GM08714 (cell line): Measurements from ENCODE around the gene SCYL1.

Experiments used
- H3K4me3 ChIP-seq: fragments of 200-500 bp; sonication (Bioruptor generic); 2 replicates; pipeline ENCODE4 v1.5.1; 2014; ENCODE audit warnings: mild to moderate bottlenecking, low read length, inconsistent platforms
- ZNF274 ChIP-seq: IDR thresholded peaks from 2 replicates; pipeline ENCODE4 v1.6.1; 2012; ENCODE audit warnings: mild to moderate bottlenecking, low read depth, low read length

SCYL1 gene

GRCh38 chr11:65569164-65569972 lies 44.5 kb downstream of the SCYL1 start:
- TF ChIP-seq ZNF274, result no peak

GRCh38 chr11:65569973-65570918 lies 45.4 kb downstream of the SCYL1 start, which contains the start of gene ZNRD2:
Gene ZNRD2 (plus strand): TSS chr11:65570477. CDS start chr11:65570492, 15 bp downstream.
- TF ChIP-seq ZNF274, result no peak
- H3K4me3 ChIP-seq, result peak within 1 kb of the TSS; percentile 86

More at GRCh38 chr11:65569164-65569972, 44.5 kb downstream of the SCYL1 start:
- H3K4me3 ChIP-seq, result peak overlapping the region; percentile 64

- peak overlapping the region; percentile 86; the same call in 1 of the 2 replicates for H3K4me3 ChIP-seq
- no peak for TF ChIP-seq ZNF274
Observed at GRCh38 chr11:65571420-65571819, 46.5 kb downstream of the SCYL1 start.

GRCh38 chr11:65571940-65572339 lies 47.1 kb downstream of the SCYL1 start:
- H3K4me3 ChIP-seq, result no peak overlapping the region; the same call in 1 of the 2 replicates
- no peak for TF ChIP-seq ZNF274

GRCh38 chr11:65572356-65573051 lies 47.6 kb downstream of the SCYL1 start, which contains the start of gene FAM89B:
Gene FAM89B (plus strand): TSS chr11:65572538. CDS start chr11:65572670, 132 bp downstream.
- TF ChIP-seq ZNF274, result no peak
- peak within 1 kb of the TSS; percentile 70 for H3K4me3 ChIP-seq

GRCh38 chr11:65573391-65574079 lies 48.7 kb downstream of the SCYL1 start:
- no peak for TF ChIP-seq ZNF274
- H3K4me3 ChIP-seq, result peak overlapping the region; percentile 70

GRCh38 chr11:65574109-65574810 lies 49.4 kb downstream of the SCYL1 start:
- peak overlapping the region; percentile 70; the same call in 1 of the 2 replicates for H3K4me3 ChIP-seq
- TF ChIP-seq ZNF274, result no peak

- H3K4me3 ChIP-seq, result peak overlapping the region; percentile 59; the same call in 1 of the 2 replicates
- no peak for TF ChIP-seq ZNF274
Observed at GRCh38 chr11:65574811-65575567, 50.1 kb downstream of the SCYL1 start.

GRCh38 chr11:65575568-65576231 lies 50.8 kb downstream of the SCYL1 start, which contains the start of gene EHBP1L1:
Gene EHBP1L1 (plus strand): TSS chr11:65576053. CDS start chr11:65576303, 250 bp downstream.
- H3K4me3 ChIP-seq, result peak within 1 kb of the TSS; percentile 73

GRCh38 chr11:65576232-65576866 lies 51.5 kb downstream of the SCYL1 start:
- H3K4me3 ChIP-seq, result peak overlapping the region; percentile 73
- no peak for TF ChIP-seq ZNF274

More at GRCh38 chr11:65575568-65576231, 50.8 kb downstream of the SCYL1 start, which contains the start of gene EHBP1L1:
- TF ChIP-seq ZNF274, result no peak
